Activated CD8-positive, alpha-beta T cell treated with anti-CD3 and anti-CD28 coated beads for 36 hours (primary cell): ENCODE measurements around the gene BRSK2. TPM values are rescaled to one million over a fixed set of nuclear protein-coding genes. Genes with fewer than 3 reads are reported as not detected.

Source experiments
- ATAC-seq: fragments of 200-7000 bp; cut with Tn5 transposase; one replicate; pipeline ENCODE4 v1.10.0; 2021; ENCODE audit warnings: mild to moderate bottlenecking, moderate library complexity
- CTCF ChIA-PET: fragments of 350-600 bp; sonication (Branson Sonifier 250); formaldehyde crosslinking; loops from one replicate; lab custom pipeline; 2021; ENCODE audit warnings: antibody characterized with exemption; lab: Charles Lee
- POLR2A ChIA-PET: fragments of 350-600 bp; sonication (Branson Sonifier 250); formaldehyde crosslinking; loops from one replicate; lab custom pipeline; 2021; ENCODE audit warnings: antibody characterized with exemption; lab: Charles Lee
- DNase-seq: peaks from one replicate; pipeline ENCODE4 v3.0.0-alpha.2; 2020
- H3K27ac Mint-ChIP-seq: one replicate; pipeline ENCODE4 v1.8.0; 2021; ENCODE audit warnings: mild to moderate bottlenecking, mixed read lengths
- H3K27me3 Mint-ChIP-seq: one replicate; pipeline ENCODE4 v1.8.0; 2021; ENCODE audit warnings: mixed read lengths
- H3K36me3 Mint-ChIP-seq: one replicate; pipeline ENCODE4 v1.8.0; 2021; ENCODE audit warnings: low read depth, mixed read lengths
- H3K4me1 Mint-ChIP-seq: one replicate; pipeline ENCODE4 v1.8.0; 2021; ENCODE audit warnings: low read depth, mixed read lengths
- H3K4me3 Mint-ChIP-seq: one replicate; pipeline ENCODE4 v1.8.0; 2021; ENCODE audit warnings: mild to moderate bottlenecking, moderate library complexity, mixed read lengths
- H3K9me3 Mint-ChIP-seq: one replicate; pipeline ENCODE4 v1.8.0; 2021; ENCODE audit warnings: mixed read lengths
- CTCF ChIP-seq: fragments of 200-600 bp; IDR thresholded peaks from one replicate; pipeline ENCODE4 v1.8.0; 2022; ENCODE audit warnings: antibody characterized with exemption, mild to moderate bottlenecking
- intact Hi-C: fragments of 100-400 bp; cut with micrococcal nuclease; formaldehyde crosslinking; loops from one replicate; pipeline ENCODE4 v1.10.0; 2022
- total RNA-seq, 2 experiments: library from RNA; stranded (reverse); gene quantifications; one replicate each; pipeline ENCODE4 v1.2.3, GENCODE V29; 2021

BRSK2 gene
- total RNA-seq, 2 experiments from 2014 or later, result 1.1 to 2.0 TPM

DNA sequence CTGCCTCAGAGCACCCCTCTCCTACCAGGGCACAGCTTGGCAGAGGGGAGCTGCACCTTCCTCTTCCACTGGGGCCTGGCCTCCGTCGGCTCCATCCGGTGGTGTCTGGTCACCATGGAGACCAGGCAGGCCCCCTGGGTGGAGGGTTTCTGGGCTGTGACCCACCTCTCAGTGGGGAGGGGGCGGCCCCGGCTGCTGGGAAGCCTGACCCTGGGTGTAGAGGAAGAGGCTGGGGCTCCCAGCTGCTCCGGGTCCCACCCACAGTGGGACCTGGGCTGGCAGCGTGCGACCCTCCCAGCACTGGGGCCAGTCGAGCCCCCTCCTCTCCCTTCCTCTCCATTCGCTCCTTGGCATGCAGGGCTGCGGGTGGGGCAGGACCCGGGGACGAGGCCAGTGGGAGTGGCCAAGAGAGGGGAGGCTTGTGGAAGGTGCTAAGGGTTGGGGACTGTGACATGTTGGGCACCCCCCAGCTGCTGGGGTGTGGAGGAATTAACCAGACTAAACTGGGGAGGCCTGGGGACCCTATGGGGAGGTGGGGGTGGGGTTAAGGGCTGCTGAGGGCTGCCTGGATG, 46.8 kb downstream of the BRSK2 start:
- ATAC-seq (no peak), DNase-seq (no peak)
- H3K4me1 Mint-ChIP-seq, result no peaks in the 10 kb centered on the region
- no peak for TF ChIP-seq CTCF
- POLR2A ChIA-PET, result no interaction called here
- H3K27me3 Mint-ChIP-seq, result no peaks in the 10 kb centered on the region
- CTCF ChIA-PET, result no interaction called here
- H3K4me3 Mint-ChIP-seq, result no peak overlapping the region
- intact Hi-C loops, result no loop called here
- no peak overlapping the region for H3K27ac Mint-ChIP-seq
- no peaks in the 10 kb centered on the region for H3K9me3 Mint-ChIP-seq
- H3K36me3 Mint-ChIP-seq, result no peaks in the 10 kb centered on the region

- H3K27me3 Mint-ChIP-seq, result no peaks in the 10 kb centered on the region
- ChIA-PET CTCF (no interaction called here), POLR2A (no interaction called here)
- no peak for ATAC-seq
- no peaks in the 10 kb centered on the region for H3K36me3 Mint-ChIP-seq
- H3K4me1 Mint-ChIP-seq, result no peaks in the 10 kb centered on the region
- H3K9me3 Mint-ChIP-seq, result no peaks in the 10 kb centered on the region
- H3K27ac Mint-ChIP-seq, result no peak overlapping the region
- DNase-seq, result no peak
- no peak overlapping the region for H3K4me3 Mint-ChIP-seq
- no peak for TF ChIP-seq CTCF
- intact Hi-C loops, result no loop called here
Observed at GRCh38 chr11:1437500-1437899, 47.8 kb downstream of the BRSK2 start.

- POLR2A ChIA-PET, result no interaction called here
- ATAC-seq, result no peak
Observed at GRCh38 chr11:1438261-1438966, 48.7 kb downstream of the BRSK2 start.

DNA sequence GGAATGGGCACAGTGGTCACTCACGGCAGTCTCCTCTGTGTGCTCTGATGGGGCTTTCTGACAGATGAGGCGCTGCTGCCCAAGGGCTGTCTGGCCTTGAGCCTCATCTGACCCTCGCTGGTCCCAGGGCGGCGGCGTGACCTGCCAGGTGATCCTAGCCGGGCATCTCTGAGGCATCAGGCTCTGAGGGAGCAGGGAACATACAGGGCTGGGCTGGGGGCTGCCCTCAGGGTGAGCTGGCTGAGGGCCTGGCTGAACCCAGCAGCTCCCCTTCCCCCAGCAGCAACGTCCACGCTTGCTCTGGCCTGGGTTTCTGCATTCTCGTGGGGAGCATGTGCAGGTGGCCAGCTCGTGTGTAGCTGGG, 49.2 kb downstream of the BRSK2 start:
- Mint-ChIP-seq H3K9me3 (no peaks in the 10 kb centered on the region), H3K4me1 (no peaks in the 10 kb centered on the region), H3K36me3 (no peaks in the 10 kb centered on the region), H3K4me3 (no peak overlapping the region), H3K27ac (no peak overlapping the region), H3K27me3 (no peaks in the 10 kb centered on the region)
- POLR2A ChIA-PET, result no interaction called here
- intact Hi-C loops, result no loop called here
- CTCF ChIA-PET, result no interaction called here
- ATAC-seq, result no peak
- TF ChIP-seq CTCF, result no peak
- DNase-seq, result no peak

More at GRCh38 chr11:1438261-1438966, 48.7 kb downstream of the BRSK2 start:
- no peaks in the 10 kb centered on the region for H3K27me3 Mint-ChIP-seq
- H3K36me3 Mint-ChIP-seq, result no peaks in the 10 kb centered on the region
- H3K27ac Mint-ChIP-seq, result no peak overlapping the region
- no peak overlapping the region for H3K4me3 Mint-ChIP-seq
- no peaks in the 10 kb centered on the region for H3K9me3 Mint-ChIP-seq
- CTCF ChIA-PET, result no interaction called here
- no peak for DNase-seq
- TF ChIP-seq CTCF, result no peak
- intact Hi-C loops, result no loop called here
- no peaks in the 10 kb centered on the region for H3K4me1 Mint-ChIP-seq

DNA sequence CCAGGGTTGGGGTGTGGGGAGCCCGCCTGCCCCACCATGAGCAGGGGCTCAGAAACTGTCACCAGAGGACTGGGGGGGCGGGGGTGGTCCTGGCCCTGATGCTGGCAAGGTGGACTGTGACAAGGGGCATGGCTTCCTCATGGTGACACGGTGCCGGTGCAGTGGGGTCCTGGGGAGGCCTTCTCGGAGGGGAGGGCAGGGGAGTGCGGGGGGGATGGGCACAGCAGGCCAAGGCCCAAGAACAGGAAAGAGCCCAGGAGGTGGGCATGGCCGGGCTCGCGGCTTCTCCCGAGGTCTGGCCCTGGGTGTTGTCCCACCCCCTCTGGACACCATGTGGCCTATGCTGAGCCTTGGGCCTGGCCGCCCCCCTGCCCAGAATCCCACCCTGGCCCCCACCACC, 49.6 kb downstream of the BRSK2 start:
- no peak for TF ChIP-seq CTCF
- Mint-ChIP-seq H3K9me3 (no peaks in the 10 kb centered on the region), H3K27ac (no peak overlapping the region), H3K36me3 (no peaks in the 10 kb centered on the region), H3K27me3 (no peaks in the 10 kb centered on the region), H3K4me3 (no peak overlapping the region), H3K4me1 (no peaks in the 10 kb centered on the region)
- DNase-seq (no peak), ATAC-seq (no peak)
- ChIA-PET POLR2A (no interaction called here), CTCF (no interaction called here)
- intact Hi-C loops, result no loop called here
